HG03175 (cell line): ENCODE results near the gene TCEANC2.
A peak's percentile ranks its signal among the peaks of the same experiment; 100 is the strongest.
"Not testable (repeated sequence)": the region's sequence is repeated elsewhere in the genome, so short reads cannot be mapped to it uniquely, and the experiment has no call there.

Source experiments
- ATAC-seq: cut with Tn5 transposase; IDR thresholded peaks from one replicate; pipeline ENCODE4 v1.9.1; 2021; ENCODE audit warnings: mild to moderate bottlenecking, moderate library complexity; ENCODE audit not compliant: unreplicated experiment

Gene TCEANC2

DNA sequence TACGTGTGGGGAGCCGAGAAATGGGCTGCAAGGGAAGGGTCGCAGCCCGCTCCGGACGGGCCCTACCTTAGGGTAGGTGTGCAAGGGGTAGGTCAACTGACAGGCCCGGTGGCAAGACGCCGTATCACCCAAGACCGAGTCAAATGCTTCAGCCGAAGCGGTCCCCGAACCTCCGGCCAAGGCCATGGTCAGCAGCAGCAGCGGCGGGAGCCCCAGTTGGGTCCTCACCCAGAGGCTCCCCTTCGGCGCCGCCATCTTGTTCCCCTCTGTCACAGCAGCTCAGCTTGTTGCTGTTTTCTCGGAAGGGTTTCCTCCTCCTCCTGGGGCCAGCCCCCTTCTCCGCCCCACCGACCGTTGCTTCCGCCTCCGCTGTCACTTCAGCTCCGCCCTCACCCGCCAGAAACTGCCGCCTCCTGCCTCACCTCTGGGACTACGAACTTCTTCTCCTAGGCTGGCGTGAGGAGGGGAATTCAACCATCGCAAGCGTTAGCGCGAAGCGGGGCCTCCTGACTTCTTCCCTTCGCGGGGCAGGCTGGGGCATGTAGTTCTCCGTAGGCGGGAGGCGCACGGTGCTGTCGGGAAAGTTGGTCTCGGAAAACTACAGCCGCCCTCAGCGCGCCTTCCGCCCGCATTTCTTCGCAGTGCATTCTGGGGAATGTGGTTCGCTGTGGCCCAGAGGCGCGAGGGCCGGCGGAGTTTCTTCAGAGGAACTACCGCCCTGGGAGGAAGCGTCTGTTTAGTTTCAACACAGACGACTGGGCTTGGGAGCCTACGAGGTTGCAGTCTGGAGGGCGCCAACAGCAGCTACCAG is at the start of gene TCEANC2, which contains the start of gene TMEM59:
TCEANC2 (plus strand) TSS at position 675 of the 811 bp plus-strand sequence. CDS start 815 bp downstream, outside the sequence.
TMEM59 (minus strand) TSS at position 271 of the 811 bp plus-strand sequence; CDS start at position 255, 16 bp downstream.
- ATAC-seq = peak; percentile 91

DNA sequence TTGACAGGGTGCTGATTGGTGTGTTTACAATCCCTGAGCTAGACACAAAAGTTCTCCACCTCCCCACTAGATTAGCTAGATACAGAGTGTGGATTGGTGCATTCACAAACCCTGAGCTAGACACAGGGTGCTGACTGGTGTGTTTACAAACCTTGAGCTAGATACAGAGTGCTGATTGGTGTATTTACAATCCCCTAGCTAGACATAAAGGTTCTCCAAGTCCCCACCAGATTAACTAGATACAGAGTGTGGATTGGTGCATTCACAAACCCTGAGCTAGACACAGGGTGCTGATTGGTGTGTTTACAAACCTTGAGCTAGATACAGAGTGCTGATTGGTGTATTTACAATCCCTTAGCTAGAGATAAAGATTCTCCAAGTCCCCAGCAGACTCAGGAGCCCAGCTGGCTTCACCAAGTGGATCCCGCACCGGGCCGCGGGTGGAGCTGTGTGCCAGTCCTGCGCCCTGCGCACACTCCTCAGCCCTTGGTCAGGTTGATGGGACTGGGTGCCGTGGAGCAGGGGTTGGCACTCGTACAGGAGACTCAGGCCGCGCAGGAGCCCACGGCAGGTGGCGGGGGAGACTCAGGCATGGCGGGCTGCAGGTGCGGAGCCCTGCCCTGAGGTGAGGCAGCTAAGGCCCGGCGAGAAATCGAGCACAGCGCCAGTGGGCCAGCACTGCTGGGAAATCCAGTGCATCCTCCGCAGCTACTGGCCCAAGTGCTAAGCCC is 49.5 kb upstream of the TCEANC2 start:
- ATAC-seq = not testable (repeated sequence)

GRCh38 chr1:54004481-54005049 is 48.8 kb upstream of the TCEANC2 start:
- no peak for ATAC-seq

DNA sequence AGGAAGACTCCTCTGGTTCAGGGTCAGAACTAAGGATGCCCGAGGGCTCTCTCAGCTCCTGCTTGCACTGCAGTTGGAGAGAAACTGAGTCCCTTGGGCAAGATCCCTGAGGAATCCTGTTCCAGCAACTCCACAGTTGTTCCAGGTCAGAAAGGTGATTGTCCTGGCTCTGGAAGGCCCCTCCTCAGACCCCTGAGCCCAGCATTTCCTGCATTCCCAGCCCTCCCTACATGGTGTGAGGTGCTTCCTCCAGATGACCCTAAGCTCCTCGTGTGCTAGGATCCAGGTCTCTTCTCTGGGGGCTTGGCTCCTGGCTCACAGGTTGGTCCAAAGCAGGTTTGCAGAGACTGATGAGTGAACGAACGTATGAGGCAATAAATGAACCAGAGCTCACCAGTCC is 46.9 kb upstream of the TCEANC2 start:
- no peak for ATAC-seq

DNA sequence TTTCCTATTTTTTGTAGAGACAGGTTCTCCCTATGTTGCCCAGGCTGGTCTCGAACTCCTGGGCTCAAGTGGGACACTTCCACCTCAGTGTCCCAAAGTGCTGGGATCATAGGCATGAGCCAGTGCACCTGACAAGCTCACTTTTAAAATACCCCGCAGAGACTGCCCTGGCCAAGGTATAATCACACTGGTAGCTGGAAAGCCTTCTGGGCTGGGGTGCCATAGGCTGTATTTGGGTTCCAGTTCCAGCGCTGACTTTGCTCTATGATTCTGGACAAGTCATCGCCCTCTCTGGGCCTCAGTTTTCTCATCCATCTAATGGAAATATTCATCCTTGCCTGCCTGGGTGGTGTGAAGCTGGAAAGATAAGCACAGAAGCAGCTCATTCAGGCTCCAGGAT is 45.8 kb upstream of the TCEANC2 start:
- ATAC-seq = no peak

- ATAC-seq = no peak
These were observed 44.5 kb upstream of the TCEANC2 start for GRCh38 chr1:54008876-54009275.

DNA sequence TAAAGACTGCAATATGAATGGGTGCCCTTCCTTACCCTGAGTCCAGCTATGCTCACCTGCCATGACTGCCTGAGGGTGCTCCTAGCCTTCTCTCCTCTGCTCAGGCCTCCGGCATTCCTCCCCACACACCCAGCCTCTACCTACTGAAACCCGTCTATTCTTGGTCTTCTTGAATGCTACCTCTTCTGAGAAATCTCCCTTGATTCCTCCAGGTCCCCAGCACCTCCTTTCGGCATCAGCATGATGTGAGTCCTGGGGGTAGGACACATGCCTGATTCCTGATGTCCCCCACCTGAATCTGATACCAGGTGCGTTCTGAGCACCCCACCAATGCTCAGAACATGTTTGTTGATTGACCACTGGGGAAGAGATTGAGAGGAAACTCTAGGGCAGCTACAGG is 44.0 kb upstream of the TCEANC2 start:
- ATAC-seq = no peak

DNA sequence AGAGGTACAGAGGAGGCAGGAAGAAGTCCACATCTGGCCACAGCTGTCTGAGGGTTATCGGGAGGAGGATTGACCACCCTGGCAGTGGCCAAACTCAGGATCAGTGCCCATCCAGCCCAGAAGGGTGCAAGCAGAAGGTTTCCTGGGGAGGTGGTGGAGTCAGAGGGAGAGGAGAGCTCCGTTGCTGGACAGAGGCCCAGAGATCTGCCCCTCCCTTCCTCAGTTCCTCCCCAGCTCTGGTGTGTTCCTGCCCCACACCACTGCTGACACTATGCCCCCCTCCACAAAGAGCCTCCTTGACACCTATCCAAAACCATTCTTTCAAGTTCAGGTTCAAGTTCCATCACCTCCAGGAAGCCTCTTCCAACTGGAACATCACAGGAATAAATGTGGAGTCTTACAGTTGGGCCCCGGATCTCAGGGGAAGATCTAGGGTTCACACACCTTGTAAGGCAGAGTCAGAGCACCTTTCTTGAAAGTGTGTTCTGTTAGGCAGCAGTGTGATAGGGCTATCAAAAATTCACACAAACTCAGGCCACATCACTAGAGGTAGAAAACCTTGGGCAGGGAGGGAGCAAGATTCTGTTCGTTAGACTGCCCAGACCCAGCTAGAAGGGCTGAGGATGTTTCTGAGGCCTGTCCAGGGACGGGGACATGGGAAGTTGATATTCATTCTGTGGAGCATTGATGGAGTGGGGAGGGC is 42.8 kb upstream of the TCEANC2 start:
- no peak for ATAC-seq

GRCh38 chr1:54011316-54012007 is 41.9 kb upstream of the TCEANC2 start:
- ATAC-seq = no peak

GRCh38 chr1:54012008-54012325 is 41.4 kb upstream of the TCEANC2 start:
- no peak for ATAC-seq

DNA sequence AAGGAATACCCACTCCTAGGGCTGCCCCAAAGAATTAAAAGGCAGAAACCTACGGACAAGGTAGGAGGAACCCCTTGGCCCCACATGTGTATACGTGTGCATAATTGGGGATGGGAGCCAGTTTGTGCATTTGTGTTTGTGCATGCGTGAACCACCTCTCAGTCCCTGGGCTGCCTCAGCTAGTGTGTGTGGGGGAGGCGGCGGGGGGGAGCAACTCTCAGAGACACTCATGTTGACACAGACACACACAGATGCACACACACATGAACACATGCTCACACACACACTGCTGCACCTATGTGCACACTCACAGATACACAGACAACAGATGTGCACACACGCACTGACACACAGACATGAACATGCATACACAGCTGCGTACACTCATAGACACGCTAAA is 40.5 kb upstream of the TCEANC2 start:
- no peak for ATAC-seq

GRCh38 chr1:54013393-54014008 is 39.9 kb upstream of the TCEANC2 start:
- no peak for ATAC-seq

DNA sequence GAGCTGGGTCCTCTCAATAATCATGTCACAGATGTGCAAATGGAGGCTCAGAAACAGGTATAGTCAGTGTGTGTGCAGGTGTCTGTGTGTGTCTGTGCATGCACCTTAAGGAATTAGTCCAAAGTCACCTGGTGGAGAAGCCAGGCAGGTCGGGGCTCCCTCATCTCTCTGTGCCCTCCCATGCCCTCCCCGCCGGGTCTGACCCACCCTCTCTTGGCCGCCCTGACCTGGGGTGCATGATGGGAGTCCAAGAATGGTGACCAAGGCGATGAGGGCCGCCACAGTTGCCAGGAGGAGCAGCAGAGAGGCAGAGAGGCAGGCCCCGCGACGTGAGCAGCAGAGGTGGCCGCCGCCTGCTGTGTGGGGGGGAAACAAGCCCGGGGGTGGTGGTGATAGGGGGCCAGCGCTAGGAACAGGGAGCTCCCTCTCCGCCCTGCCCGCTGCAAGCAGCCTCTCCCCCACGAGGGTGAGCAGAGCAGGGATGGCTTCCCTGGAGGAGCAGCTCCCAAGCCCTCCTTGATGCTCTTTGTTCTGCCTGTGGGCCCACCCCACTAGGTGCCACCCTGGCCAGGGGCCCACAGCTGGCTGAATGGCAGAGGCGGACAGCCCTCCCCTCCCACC is 39.3 kb upstream of the TCEANC2 start:
- no peak for ATAC-seq

DNA sequence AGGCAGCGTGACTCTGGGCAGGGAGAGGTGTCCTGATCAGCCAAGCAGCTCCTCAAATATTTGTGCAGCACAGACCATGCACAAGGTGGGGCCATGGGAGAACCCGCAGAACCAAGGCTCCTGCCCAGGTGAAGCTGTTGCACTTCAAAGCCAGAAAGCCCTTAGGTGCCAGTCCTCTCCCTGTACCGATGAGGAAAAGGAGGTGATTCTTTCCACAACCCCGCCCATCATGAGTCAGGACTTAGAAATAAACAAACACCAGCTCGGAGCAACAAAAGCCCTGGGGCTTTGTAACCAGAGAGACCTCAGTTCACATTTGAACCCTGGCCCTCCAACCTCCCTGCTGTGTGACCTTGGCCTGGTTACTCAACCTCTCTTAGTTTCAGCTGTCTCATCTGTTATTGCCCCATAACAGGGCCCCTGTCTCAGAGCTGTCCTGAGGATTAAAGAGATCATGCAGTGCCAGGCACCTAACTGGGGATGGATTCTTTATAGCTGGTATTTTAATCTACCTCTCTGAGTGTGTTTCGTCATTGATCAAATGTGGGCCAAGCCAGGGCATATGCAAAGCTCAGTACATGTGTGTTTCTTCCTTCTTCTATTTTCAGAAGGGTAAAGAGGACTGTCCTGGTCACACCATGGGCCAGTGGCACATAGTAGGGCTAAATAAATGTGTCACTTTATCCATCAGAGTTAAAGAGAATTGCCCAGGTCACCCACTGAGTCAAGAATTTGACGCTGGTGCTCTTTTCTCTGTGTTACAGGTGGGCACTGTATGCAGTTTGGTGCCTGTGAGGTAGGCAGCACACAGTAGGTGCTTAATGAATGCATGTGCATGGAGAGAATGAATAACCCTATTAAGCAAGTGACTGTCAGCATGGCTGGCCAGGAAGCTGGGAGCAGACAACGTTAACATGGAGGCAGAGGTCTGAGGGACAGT is 36.8 kb upstream of the TCEANC2 start:
- ATAC-seq = no peak

DNA sequence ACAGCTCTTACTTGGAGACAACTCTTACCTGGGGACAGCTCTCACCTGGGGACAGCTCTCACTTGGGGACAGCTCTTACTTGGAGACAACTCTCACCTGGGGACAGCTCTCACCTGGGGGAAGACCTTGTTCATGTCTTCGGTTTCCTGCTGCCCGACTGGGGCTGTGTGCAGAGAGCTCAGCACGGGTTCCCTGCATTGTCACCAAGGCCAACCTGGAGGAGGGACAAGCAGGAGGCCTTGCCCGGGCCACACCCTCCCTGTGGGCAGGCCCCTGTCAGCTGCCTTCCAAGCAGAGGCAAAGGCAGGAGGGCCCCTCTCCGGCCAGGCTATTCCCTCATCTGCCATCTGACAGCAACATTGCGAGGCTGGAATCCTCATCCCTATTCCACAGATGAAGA is 35.4 kb upstream of the TCEANC2 start, which contains the start of gene LDLRAD1:
LDLRAD1 (minus strand) TSS at position 208 of the 400 bp plus-strand sequence; CDS start at position 134, 74 bp downstream.
- no peak for ATAC-seq

- ATAC-seq = no peak
These were observed 34.8 kb upstream of the TCEANC2 start for GRCh38 chr1:54018635-54019034.

DNA sequence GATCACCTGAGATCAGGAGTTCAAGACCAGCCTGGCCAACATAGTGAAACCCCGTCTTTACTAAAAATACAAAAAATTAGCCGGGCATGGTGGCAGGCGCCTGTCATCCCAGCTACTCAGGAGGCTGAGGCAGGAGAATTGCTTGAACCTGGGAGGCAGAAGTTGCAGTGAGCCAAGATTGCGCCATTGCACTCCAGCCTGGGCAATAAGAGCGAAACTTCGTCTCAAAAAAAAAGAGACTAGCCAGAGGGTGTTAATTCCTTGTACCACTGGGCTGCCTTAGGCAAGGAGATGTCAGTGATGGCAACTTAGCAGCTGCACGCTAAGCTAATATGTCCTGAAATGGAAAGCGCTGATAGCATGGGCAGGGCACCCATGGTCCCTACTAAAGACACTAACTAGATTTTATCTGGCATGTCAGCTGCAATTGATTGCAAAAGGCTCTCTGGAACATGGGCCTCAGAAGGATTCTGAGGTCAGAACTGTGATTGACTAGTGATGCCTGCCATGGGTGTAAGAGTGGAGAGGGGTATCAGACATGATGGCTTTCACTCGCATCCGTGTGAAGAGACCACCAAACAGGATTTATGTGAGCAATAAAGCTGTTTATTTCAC is 33.7 kb upstream of the TCEANC2 start:
- not testable (repeated sequence) for ATAC-seq

DNA sequence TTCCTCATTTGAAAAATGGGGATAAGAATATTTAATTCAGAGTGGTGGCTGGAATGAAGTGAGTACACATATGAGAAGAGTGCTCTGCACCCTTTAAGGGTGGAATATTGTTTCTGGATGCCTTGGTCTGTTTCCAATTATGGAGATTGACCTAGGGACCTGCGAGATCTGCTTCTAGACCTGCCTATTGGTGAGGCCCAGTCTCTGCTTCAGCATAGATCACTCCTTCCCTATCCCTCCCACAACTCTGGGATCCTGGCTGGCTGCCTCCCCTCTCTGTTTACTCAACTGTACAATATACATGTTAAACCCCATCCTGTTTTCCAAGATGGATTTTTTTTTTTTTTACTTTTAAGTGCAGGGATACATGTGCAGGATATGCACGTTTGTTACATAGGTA is 29.1 kb upstream of the TCEANC2 start:
- no peak for ATAC-seq
